Keratinocyte (primary cell): ENCODE data around the gene HS6ST3. TPM values are rescaled to one million over a fixed set of nuclear protein-coding genes. Genes with fewer than 3 reads are reported as not detected.

Source experiments
- DNase-seq: peaks from one replicate; pipeline ENCODE4 v3.0.0-alpha.2; 2011; ENCODE audit warnings: low read depth, missing footprints, low spot score
- FAIRE-seq: peaks from 2 replicates; lab custom pipeline; 2011; peaks lifted over from hg19 to GRCh38; lab: Jason Lieb, UNC
- H2AFZ ChIP-seq: 2 replicates; pipeline ENCODE4 v1.6.0; 2012; ENCODE audit warnings: low read length, control low read depth, inconsistent platforms; ENCODE audit not compliant: control insufficient read depth
- H3K27ac ChIP-seq: 2 replicates; pipeline ENCODE4 v1.5.1; 2011; ENCODE audit warnings: low read length; ENCODE audit not compliant: control insufficient read depth, insufficient read depth
- H3K27me3 ChIP-seq: 3 replicates; pipeline ENCODE4 v1.6.0; 2011; ENCODE audit warnings: low read length; ENCODE audit not compliant: control insufficient read depth, insufficient read depth; ENCODE audit errors: extremely low read depth
- H3K36me3 ChIP-seq, 2 experiments: 2 replicates in 1 of 2; 3 replicates in 1 of 2; pipeline ENCODE4 v1.5.1; 2011; ENCODE audit warnings: low read length in 2 of 2, mild to moderate bottlenecking in 1 of 2; ENCODE audit not compliant: control insufficient read depth in 2 of 2, insufficient read depth in 2 of 2; ENCODE audit errors: extremely low read depth in 1 of 2
- H3K4me1 ChIP-seq: 3 replicates; pipeline ENCODE4 v1.5.1; 2011; ENCODE audit warnings: low read length; ENCODE audit not compliant: control insufficient read depth, insufficient read depth; ENCODE audit errors: extremely low read depth
- H3K4me2 ChIP-seq: 3 replicates; pipeline ENCODE4 v1.6.0; 2011; ENCODE audit warnings: low read depth, low read length; ENCODE audit not compliant: control insufficient read depth, insufficient read depth; ENCODE audit errors: extremely low read depth
- H3K4me3 ChIP-seq, 3 experiments: fragments of 200-600 bp in 1 of 3; sonication (generic) in 1 of 3; 2 replicates in 2 of 3; 3 replicates in 1 of 3; pipeline ENCODE4 v1.5.1; 2011 to 2016; ENCODE audit warnings: low read length in 3 of 3, mild to moderate bottlenecking in 3 of 3, control low read depth in 2 of 3, inconsistent platforms in 1 of 3, low read depth in 1 of 3, mixed read lengths in 1 of 3, mixed run types in 1 of 3, moderate library complexity in 1 of 3; ENCODE audit not compliant: control insufficient read depth in 2 of 3, insufficient read depth in 2 of 3; ENCODE audit errors: extremely low read depth in 1 of 3
- H3K79me2 ChIP-seq: 2 replicates; pipeline ENCODE4 v1.6.0; 2012; ENCODE audit warnings: low read length; ENCODE audit not compliant: control insufficient read depth, insufficient read depth
- H3K9ac ChIP-seq: 3 replicates; pipeline ENCODE4 v1.6.0; 2011; ENCODE audit warnings: low read length; ENCODE audit not compliant: control insufficient read depth, insufficient read depth; ENCODE audit errors: extremely low read depth
- H3K9me1 ChIP-seq: 3 replicates; pipeline ENCODE4 v1.6.0; 2011; ENCODE audit warnings: low read length; ENCODE audit not compliant: control insufficient read depth, insufficient read depth; ENCODE audit errors: extremely low read depth
- H3K9me3 ChIP-seq: 2 replicates; pipeline ENCODE4 v1.5.1; 2012; ENCODE audit warnings: low read depth, low read length; ENCODE audit not compliant: control insufficient read depth
- H4K20me1 ChIP-seq: 3 replicates; pipeline ENCODE4 v1.6.0; 2011; ENCODE audit warnings: low read length; ENCODE audit not compliant: control insufficient read depth, insufficient read depth; ENCODE audit errors: extremely low read depth
- EZH2 ChIP-seq: IDR thresholded peaks from one replicate; pipeline ENCODE4 v1.6.1; 2012; ENCODE audit warnings: inconsistent platforms, mild to moderate bottlenecking, low read length, moderate library complexity
- dilution Hi-C: fragments of 300-500 bp; cut with MboI; formaldehyde crosslinking; loops from one replicate; pipeline ENCODE4 v1.7.0; 2020; ENCODE audit warnings: low sequenced_read_pairs; ENCODE audit not compliant: extremely low pct_ligation_motif_present
- polyA plus RNA-seq, 5 experiments: library from polyadenylated mRNA; depleted of rRNA in 3 of 5; stranded (reverse) in 3 of 5; stranded (forward) in 1 of 5; unstranded in 1 of 5; fragments of >200 nt; gene quantifications; 1 replicate in 1 of 5; 2 replicates in 3 of 5; 3 replicates in 1 of 5; pipeline versions ENCODE4 v1.2.1 to v1.2.3, GENCODE V29; 2011 to 2012; ENCODE audit warnings: missing spikeins in 2 of 5, low read depth in 1 of 5, low replicate concordance in 1 of 5
- TF ChIP-seq, protein P1 (sequence below), 3 experiments: IDR thresholded peaks in 1 of 3; conservative IDR thresholded peaks in 1 of 3; optimal IDR thresholded peaks in 1 of 3; 2 replicates in 2 of 3; 3 replicates in 1 of 3; pipeline versions ENCODE3 to v1.5.1; 2011; ENCODE audit warnings: low read length in 3 of 3, mild to moderate bottlenecking in 3 of 3, moderate library complexity in 2 of 3, control low read depth in 1 of 3, inconsistent platforms in 1 of 3; ENCODE audit not compliant: insufficient read depth in 2 of 3; ENCODE audit errors: extremely low read depth in 1 of 3

Gene HS6ST3
- polyA plus RNA-seq, 1 donor (not counting 4 experiments of a cell fraction or from before 2014, with no cell fraction given) = 0.03 TPM

DNA sequence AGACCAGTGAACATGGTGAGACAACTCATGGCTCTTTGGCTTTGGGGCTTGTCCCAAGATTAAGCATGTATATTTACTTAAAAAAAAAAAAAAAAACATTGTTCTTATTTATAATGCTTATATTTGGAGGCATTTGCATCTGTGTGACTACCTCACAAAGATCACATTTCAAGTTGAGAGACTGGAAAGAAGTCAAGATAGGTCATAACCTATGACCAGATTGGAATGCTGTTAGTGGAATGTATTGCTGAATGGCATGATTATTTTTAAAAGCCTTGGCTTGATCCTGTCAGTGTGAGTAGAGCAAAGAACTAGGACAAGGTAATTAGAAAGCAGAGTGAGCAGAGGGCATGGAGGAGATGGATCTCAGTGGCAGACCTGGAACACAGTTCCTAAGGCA is 689.8 kb downstream of the HS6ST3 start:
- dilution Hi-C loops = no loop called here
- no peak overlapping the region for H2AFZ ChIP-seq
- no peaks in the 10 kb centered on the region for H4K20me1 ChIP-seq
- H3K9ac ChIP-seq = no peak overlapping the region
- no peaks in the 10 kb centered on the region for H3K36me3 ChIP-seq
- H3K4me3 ChIP-seq = no peak overlapping the region
- no peak overlapping the region for H3K4me2 ChIP-seq
- TF ChIP-seq EZH2 = no peak
- TF ChIP-seq, protein P1, sequence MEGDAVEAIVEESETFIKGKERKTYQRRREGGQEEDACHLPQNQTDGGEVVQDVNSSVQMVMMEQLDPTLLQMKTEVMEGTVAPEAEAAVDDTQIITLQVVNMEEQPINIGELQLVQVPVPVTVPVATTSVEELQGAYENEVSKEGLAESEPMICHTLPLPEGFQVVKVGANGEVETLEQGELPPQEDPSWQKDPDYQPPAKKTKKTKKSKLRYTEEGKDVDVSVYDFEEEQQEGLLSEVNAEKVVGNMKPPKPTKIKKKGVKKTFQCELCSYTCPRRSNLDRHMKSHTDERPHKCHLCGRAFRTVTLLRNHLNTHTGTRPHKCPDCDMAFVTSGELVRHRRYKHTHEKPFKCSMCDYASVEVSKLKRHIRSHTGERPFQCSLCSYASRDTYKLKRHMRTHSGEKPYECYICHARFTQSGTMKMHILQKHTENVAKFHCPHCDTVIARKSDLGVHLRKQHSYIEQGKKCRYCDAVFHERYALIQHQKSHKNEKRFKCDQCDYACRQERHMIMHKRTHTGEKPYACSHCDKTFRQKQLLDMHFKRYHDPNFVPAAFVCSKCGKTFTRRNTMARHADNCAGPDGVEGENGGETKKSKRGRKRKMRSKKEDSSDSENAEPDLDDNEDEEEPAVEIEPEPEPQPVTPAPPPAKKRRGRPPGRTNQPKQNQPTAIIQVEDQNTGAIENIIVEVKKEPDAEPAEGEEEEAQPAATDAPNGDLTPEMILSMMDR (optimal IDR thresholded peaks at IDR 0.05 in 1 of 3, IDR thresholded peaks at IDR 0.05 in 1 of 3, conservative IDR thresholded peaks at IDR 0.05 in 1 of 3; ENCODE audit: extremely low read depth in 1 of 3, insufficient read depth in 2 of 3, low read length in 3 of 3) = no peak
- FAIRE-seq (no peak), DNase-seq (no peak)
- no peaks in the 10 kb centered on the region for H3K27me3 ChIP-seq
- H3K79me2 ChIP-seq = no peaks in the 10 kb centered on the region
- H3K9me3 ChIP-seq = no peaks in the 10 kb centered on the region
- no peak overlapping the region for H3K27ac ChIP-seq
- H3K4me1 ChIP-seq = no peaks in the 10 kb centered on the region
- H3K9me1 ChIP-seq = no peaks in the 10 kb centered on the region

DNA sequence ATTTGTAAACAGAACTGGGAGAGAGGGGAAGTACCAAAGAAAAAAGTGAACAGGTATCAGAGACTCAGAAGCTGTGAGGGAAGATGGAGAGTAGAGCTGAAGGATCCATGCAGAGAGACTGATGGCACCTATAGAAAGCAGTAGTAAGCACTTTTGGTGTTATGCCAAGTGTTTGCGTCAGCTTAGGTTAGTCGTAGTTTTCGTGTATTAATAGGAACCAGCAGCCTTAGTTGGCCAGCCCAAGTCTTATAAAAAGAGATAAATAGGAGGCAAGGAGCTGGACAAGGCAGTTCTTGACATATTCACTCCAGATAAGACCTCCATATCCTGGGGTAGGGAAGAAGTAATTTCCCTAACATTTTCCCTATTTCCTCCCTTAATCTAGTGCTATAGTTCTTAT is 690.2 kb downstream of the HS6ST3 start:
- Histone ChIP-seq H3K79me2 (no peaks in the 10 kb centered on the region), H3K27ac (no peak overlapping the region), H3K9me1 (no peaks in the 10 kb centered on the region), H3K9me3 (no peaks in the 10 kb centered on the region), H3K9ac (no peak overlapping the region), H3K4me3 (no peak overlapping the region), H3K4me1 (no peaks in the 10 kb centered on the region), H4K20me1 (no peaks in the 10 kb centered on the region), H2AFZ (no peak overlapping the region), H3K4me2 (no peak overlapping the region), H3K36me3 (no peaks in the 10 kb centered on the region), H3K27me3 (no peaks in the 10 kb centered on the region)
- no peak for TF ChIP-seq EZH2
- TF ChIP-seq, protein P1 (optimal IDR thresholded peaks at IDR 0.05 in 1 of 3, IDR thresholded peaks at IDR 0.05 in 1 of 3, conservative IDR thresholded peaks at IDR 0.05 in 1 of 3; ENCODE audit: extremely low read depth in 1 of 3, insufficient read depth in 2 of 3, low read length in 3 of 3) = no peak
- FAIRE-seq (no peak), DNase-seq (no peak)
- dilution Hi-C loops = no loop called here
